CMK (cell line): ENCODE data around the gene ANKRD63.

Experiments used
- DNase-seq: peaks from one replicate; pipeline ENCODE4 v3.0.0-alpha.2; 2010; ENCODE audit warnings: low read depth

ANKRD63 gene

GRCh38 chr15:40279437-40280141 is 3.3 kb downstream of the ANKRD63 start:
- no peak for DNase-seq

- DNase-seq = no peak
Observed at GRCh38 chr15:40278026-40278425, 4.8 kb downstream of the ANKRD63 start.

- no peak for DNase-seq
Observed at GRCh38 chr15:40277471-40277870, 5.4 kb downstream of the ANKRD63 start.

- no peak for DNase-seq
Observed at GRCh38 chr15:40276927-40277326, 5.9 kb downstream of the ANKRD63 start.

- no peak for DNase-seq
Observed at GRCh38 chr15:40275954-40276353, 6.9 kb downstream of the ANKRD63 start.

GRCh38 chr15:40275523-40275922 is 7.3 kb downstream of the ANKRD63 start:
- DNase-seq = no peak

- DNase-seq = peak; percentile 75
Observed at GRCh38 chr15:40274350-40275274, 8.3 kb downstream of the ANKRD63 start.

- no peak for DNase-seq
Observed at GRCh38 chr15:40273428-40273827, 9.4 kb downstream of the ANKRD63 start.

GRCh38 chr15:40272485-40273056 is 10.3 kb downstream of the ANKRD63 start:
- DNase-seq = no peak

GRCh38 chr15:40271685-40272484 is 11.0 kb downstream of the ANKRD63 start:
- no peak for DNase-seq

GRCh38 chr15:40270246-40270995 is 12.4 kb downstream of the ANKRD63 start:
- DNase-seq = no peak

- no peak for DNase-seq
Observed at GRCh38 chr15:40269604-40270003, 13.3 kb downstream of the ANKRD63 start.

- no peak for DNase-seq
Observed at GRCh38 chr15:40267670-40268069, 15.2 kb downstream of the ANKRD63 start.

- no peak for DNase-seq
Observed at GRCh38 chr15:40266828-40267304, 16.0 kb downstream of the ANKRD63 start.

GRCh38 chr15:40265875-40266274 is 17.0 kb downstream of the ANKRD63 start:
- DNase-seq = no peak

- no peak for DNase-seq
Observed at GRCh38 chr15:40265355-40265754, 17.5 kb downstream of the ANKRD63 start.

- DNase-seq = no peak
Observed at GRCh38 chr15:40264321-40265153, 18.3 kb downstream of the ANKRD63 start.

GRCh38 chr15:40263024-40263754 is 19.7 kb downstream of the ANKRD63 start:
- no peak for DNase-seq

- DNase-seq = no peak
Observed at GRCh38 chr15:40259021-40259420, 23.8 kb downstream of the ANKRD63 start.

GRCh38 chr15:40258544-40258943 is 24.3 kb downstream of the ANKRD63 start:
- no peak for DNase-seq
